A673 (cell line): ENCODE results near the gene ZNF827. TPM values are rescaled to one million over a fixed set of nuclear protein-coding genes. Genes with fewer than 3 reads are reported as not detected.

ENCODE experiments used
- BruUV-seq: library from RNA; stranded (reverse); fragments of 400-500 nt; replicated peaks from 2 replicates; lab custom pipeline; 2021; lab: Mats Ljungman, UMichigan
- CTCF ChIA-PET: fragments of 300-600 bp; sonication (Branson Sonifier 250); formaldehyde crosslinking; loops from one replicate; lab custom pipeline; 2022; ENCODE audit warnings: antibody characterized with exemption; lab: Charles Lee
- POLR2A ChIA-PET: fragments of 300-600 bp; sonication (Branson Sonifier 250); formaldehyde crosslinking; loops from one replicate; lab custom pipeline; 2022; ENCODE audit warnings: antibody characterized with exemption; ENCODE audit not compliant: low non-redundant PET; lab: Charles Lee
- DNase-seq: peaks from one replicate; pipeline ENCODE4 v3.0.0-alpha.2; 2015; ENCODE audit warnings: low spot score
- H3K27ac ChIP-seq: fragments of 200-600 bp; sonication (generic); 2 replicates; pipeline ENCODE4 v1.5.1; 2016; ENCODE audit warnings: mixed run types, low read depth, mild to moderate bottlenecking, mixed read lengths, antibody characterized with exemption, low read length; ENCODE audit not compliant: poor library complexity, severe bottlenecking
- H3K27me3 ChIP-seq: fragments of 200-600 bp; sonication (generic); replicated peaks from 2 replicates; pipeline ENCODE4 v1.6.1; 2017; ENCODE audit warnings: mixed run types, low read depth, mild to moderate bottlenecking, mixed read lengths, antibody characterized with exemption, low read length; ENCODE audit not compliant: insufficient read depth, poor library complexity
- H3K36me3 ChIP-seq: fragments of 200-600 bp; sonication (generic); 2 replicates; pipeline ENCODE4 v1.6.1; 2016; ENCODE audit warnings: mixed run types, mild to moderate bottlenecking, mixed read lengths, antibody characterized with exemption, low read length; ENCODE audit not compliant: insufficient read depth, poor library complexity, severe bottlenecking
- H3K4me1 ChIP-seq: fragments of 200-600 bp; sonication (generic); 2 replicates; pipeline ENCODE4 v1.6.1; 2017; ENCODE audit warnings: mixed run types, mild to moderate bottlenecking, mixed read lengths, antibody characterized with exemption, low read length; ENCODE audit not compliant: insufficient read depth, poor library complexity, severe bottlenecking
- H3K4me3 ChIP-seq: fragments of 200-600 bp; sonication (generic); 2 replicates; pipeline ENCODE4 v1.5.1; 2016; ENCODE audit warnings: low read depth, mixed run types, mild to moderate bottlenecking, mixed read lengths, low read length; ENCODE audit not compliant: poor library complexity, severe bottlenecking
- H3K9me3 ChIP-seq: fragments of 200-600 bp; sonication (generic); 2 replicates; pipeline ENCODE4 v1.6.1; 2016; ENCODE audit warnings: mixed run types, low read depth, mild to moderate bottlenecking, mixed read lengths, antibody characterized with exemption, low read length; ENCODE audit not compliant: poor library complexity, severe bottlenecking
- EZH2 ChIP-seq: fragments of 200-600 bp; sonication (generic); IDR thresholded peaks from 2 replicates; pipeline ENCODE4 v1.6.1; 2017; ENCODE audit warnings: borderline replicate concordance, low read depth, mild to moderate bottlenecking, mixed read lengths, antibody characterized with exemption, low read length; ENCODE audit not compliant: poor library complexity, severe bottlenecking
- intact Hi-C: fragments of 100-400 bp; cut with micrococcal nuclease; formaldehyde crosslinking; loops from one replicate; pipeline ENCODE4 v1.10.0; 2022; ENCODE audit not compliant: unreplicated experiment
- total RNA-seq: library from RNA; stranded (reverse); gene quantifications from 2 replicates; pipeline ENCODE4 v1.2.3, GENCODE V29; 2021
- TF ChIP-seq, protein P1 (sequence below): fragments of 300-800, 200-600 bp; sonication (generic); conservative IDR thresholded peaks from 2 replicates; pipeline ENCODE4 v1.5.1; 2017; ENCODE audit warnings: low read depth, mild to moderate bottlenecking, antibody characterized with exemption, low read length, moderate library complexity, mixed read lengths

Gene ZNF827
- total RNA-seq, 1 experiment from 2014 or later = 20.0 TPM

DNA sequence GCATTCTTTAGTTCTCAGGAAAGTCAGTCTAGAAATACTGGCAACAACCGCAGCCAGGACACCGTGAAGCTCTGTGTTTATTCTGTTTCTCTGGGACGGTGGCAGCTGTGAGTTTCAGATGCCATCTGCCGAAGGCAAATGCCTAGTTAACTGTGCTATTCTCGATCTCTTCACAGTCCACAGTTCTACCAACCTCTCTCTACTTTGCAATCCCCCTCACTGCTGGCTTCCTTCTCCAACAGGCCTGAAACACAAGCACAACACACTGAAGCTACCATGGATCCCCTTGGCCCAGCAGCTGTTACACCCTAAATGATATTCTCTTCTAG is 118.8 kb downstream of the ZNF827 start:
- no peak overlapping the region for H3K27ac ChIP-seq
- CTCF ChIA-PET = no interaction called here
- intact Hi-C loops = no loop called here
- TF ChIP-seq, protein P1, sequence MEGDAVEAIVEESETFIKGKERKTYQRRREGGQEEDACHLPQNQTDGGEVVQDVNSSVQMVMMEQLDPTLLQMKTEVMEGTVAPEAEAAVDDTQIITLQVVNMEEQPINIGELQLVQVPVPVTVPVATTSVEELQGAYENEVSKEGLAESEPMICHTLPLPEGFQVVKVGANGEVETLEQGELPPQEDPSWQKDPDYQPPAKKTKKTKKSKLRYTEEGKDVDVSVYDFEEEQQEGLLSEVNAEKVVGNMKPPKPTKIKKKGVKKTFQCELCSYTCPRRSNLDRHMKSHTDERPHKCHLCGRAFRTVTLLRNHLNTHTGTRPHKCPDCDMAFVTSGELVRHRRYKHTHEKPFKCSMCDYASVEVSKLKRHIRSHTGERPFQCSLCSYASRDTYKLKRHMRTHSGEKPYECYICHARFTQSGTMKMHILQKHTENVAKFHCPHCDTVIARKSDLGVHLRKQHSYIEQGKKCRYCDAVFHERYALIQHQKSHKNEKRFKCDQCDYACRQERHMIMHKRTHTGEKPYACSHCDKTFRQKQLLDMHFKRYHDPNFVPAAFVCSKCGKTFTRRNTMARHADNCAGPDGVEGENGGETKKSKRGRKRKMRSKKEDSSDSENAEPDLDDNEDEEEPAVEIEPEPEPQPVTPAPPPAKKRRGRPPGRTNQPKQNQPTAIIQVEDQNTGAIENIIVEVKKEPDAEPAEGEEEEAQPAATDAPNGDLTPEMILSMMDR = no peak
- TF ChIP-seq EZH2 = no peak
- no peak overlapping the region for H3K4me3 ChIP-seq
- POLR2A ChIA-PET = no interaction called here
- BruUV-seq = no TSS peak
- H3K9me3 ChIP-seq = no peaks in the 10 kb centered on the region
- no peaks in the 10 kb centered on the region for H3K36me3 ChIP-seq
- H3K27me3 ChIP-seq = no peaks in the 10 kb centered on the region
- no peak for DNase-seq
- no peaks in the 10 kb centered on the region for H3K4me1 ChIP-seq

DNA sequence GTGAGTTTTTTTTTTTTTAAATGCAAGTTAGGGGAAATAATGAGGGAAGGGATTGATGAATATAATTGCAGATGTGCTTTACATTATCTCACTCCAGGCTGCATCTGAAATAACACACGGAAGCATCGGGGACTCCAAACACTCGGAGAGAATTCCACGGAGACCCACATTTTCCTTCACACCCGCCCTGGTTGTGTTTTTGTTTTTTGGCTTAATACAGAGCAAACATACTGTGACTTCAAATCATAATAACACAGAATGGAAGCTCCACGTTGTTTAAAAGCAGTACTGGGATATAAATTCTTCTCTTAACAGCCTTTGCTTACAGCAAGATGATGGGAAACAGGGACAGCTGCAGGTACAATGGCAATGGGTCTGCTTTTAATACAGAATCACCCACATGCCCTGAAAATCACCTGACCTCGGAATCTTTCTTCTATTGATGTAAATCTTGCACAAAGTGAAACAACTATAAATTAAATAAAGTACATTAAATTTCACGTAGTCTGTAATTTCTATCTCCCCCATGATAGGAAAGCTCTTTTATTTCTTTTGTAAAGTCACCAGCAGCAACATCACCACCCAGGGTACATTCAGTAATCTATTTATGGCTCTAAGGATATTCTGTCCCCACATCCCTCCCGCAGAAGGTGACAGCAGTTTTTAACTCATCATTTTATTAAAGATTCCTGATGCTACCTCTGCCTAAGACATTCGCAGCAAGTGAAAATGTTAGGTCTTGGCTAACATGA is 119.3 kb downstream of the ZNF827 start:
- intact Hi-C loops = no loop called here
- no TSS peak for BruUV-seq
- Histone ChIP-seq H3K27me3 (no peaks in the 10 kb centered on the region), H3K27ac (no peak overlapping the region), H3K36me3 (no peaks in the 10 kb centered on the region), H3K9me3 (no peaks in the 10 kb centered on the region), H3K4me3 (no peak overlapping the region), H3K4me1 (no peaks in the 10 kb centered on the region)
- no peak for DNase-seq
- CTCF ChIA-PET = no interaction called here
- POLR2A ChIA-PET = no interaction called here
- TF ChIP-seq, protein P1 = no peak
- no peak for TF ChIP-seq EZH2

DNA sequence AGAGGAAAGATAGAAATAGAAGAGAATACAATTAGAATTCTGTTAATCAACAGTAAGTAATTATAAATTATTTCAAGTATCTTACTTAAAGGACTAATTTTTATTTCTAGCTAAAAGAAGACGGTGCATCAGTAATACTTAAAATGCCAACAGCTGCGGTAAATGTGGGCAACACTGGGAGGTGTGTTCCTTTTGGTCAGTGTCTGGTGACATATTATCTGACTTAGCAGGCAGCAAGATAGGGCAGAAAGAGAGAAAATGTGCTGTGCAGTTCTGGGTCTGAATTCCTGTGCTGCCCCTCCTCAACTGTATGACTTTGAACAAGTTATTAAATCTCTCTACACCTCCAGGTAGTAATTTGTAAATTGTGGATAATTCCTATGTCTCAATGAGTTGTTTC is 120.6 kb downstream of the ZNF827 start:
- Histone ChIP-seq H3K9me3 (no peaks in the 10 kb centered on the region), H3K27me3 (no peaks in the 10 kb centered on the region), H3K4me3 (no peak overlapping the region), H3K27ac (no peak overlapping the region), H3K36me3 (no peaks in the 10 kb centered on the region), H3K4me1 (no peaks in the 10 kb centered on the region)
- no peak for DNase-seq
- ChIA-PET POLR2A (interaction anchor here (0.6 kb wide), 1 partner anchor 573 kb away, joined by 3 read pairs; no protein-coding TSS in a partner anchor), CTCF (no interaction called here)
- no TSS peak for BruUV-seq
- TF ChIP-seq, protein P1 = no peak
- TF ChIP-seq EZH2 = no peak
- intact Hi-C loops = no loop called here
